A549 treated with GW870086 at 1 μM for 4 hours (cell line): ENCODE data around the gene REM2. TPM values are rescaled to one million over a fixed set of nuclear protein-coding genes. Genes with fewer than 3 reads are reported as not detected.

Experiments
- total RNA-seq: library from RNA; stranded (reverse); fragments of 200-300 nt; extraction: Qiagen RNA extraction; gene quantifications from 5 replicates; pipeline ENCODE4 v1.2.3, GENCODE V29; 2022; ENCODE audit warnings: low read depth

The REM2 gene
- total RNA-seq: 0.28 to 0.62 TPM (median 0.40 TPM) in 5 replicates

GRCh38 chr14:22883173-22883976 lies at the start of gene REM2:
Gene REM2 (plus strand): TSS chr14:22883222. CDS start chr14:22883288, 66 bp downstream.

GRCh38 chr14:22836301-22837113 lies 46.5 kb upstream of the REM2 start, which contains the start of gene MMP14:
Gene MMP14 (plus strand): TSS chr14:22836585. CDS start chr14:22836818, 233 bp downstream.

DNA sequence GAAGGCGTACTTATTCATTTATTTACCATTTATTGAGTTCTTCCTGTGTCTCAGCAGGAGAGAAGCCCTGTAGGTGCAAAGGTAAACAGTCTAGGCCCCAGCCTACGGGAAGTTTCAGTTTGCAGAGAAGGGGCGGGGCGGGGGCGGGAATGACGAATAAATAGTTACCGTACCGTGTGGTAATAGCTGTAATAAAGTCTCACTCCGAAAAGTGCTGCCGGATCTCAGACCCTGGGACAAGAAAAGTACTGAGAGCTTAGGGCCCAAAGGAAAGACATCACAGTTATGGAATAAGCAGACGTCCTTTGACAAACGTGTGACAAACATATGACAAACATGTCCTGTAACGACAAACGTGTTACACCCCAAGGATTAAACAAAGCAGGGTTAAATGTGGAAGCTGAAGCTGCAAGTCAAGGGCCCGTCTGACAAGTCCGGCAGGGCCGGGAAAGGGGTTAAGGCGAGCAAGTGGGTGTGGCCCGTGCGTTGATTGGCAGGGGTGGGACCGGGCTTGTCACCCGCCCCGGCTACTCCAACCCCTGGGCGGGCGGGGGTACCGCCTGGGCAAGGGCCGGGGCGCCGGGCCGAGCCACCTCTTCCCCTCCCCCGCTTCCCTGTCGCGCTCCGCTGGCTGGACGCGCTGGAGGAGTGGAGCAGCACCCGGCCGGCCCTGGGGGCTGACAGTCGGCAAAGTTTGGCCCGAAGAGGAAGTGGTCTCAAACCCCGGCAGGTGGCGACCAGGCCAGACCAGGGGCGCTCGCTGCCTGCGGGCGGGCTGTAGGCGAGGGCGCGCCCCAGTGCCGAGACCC lies 11.6 kb upstream of the REM2 start, which contains the start of gene LRP10:
TSS of gene LRP10 (plus strand) at position 517 of the 809 bp plus-strand sequence. CDS start 564 bp downstream, outside the sequence.

DNA sequence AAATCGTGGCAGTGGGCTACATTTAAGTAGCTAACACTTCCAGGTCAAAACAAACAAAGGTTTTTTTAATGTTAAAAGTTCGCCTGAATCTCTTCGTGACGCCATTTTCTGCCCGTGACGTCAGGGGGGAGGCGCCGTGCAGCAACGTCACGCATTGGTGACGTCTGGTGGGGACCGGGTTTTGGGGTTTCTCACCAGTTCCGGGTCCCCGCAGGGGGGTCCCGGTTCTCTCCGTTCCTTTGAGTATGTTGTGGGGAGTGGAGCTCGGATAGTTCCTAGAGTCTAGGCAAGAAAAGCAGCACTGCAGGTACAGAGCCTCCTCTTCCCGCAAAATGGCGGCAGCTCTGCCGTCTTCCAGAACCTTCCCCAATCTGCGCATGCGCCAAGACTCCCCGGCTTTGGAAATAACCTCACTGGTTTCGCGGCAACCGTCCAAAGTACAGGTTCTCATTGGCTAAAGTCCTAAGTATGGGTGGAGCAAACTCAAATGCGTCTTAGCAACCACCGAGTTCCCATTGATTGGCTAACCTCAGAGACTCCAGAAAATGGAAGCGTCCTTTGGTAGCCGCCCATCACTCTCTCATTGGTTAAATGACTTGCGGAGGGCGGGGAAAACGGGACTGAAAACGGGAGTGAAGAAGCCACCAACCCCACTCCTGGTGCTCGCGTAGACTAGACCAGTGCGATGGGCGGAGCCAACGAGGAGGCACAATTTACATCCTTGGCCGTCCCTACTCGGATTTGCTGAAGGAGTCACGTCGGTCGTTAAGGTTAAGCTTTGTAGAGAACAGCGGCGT lies 36.0 kb downstream of the REM2 start, which contains the start of gene RBM23:
TSS of gene RBM23 (minus strand) at position 346 of the 797 bp plus-strand sequence.

DNA sequence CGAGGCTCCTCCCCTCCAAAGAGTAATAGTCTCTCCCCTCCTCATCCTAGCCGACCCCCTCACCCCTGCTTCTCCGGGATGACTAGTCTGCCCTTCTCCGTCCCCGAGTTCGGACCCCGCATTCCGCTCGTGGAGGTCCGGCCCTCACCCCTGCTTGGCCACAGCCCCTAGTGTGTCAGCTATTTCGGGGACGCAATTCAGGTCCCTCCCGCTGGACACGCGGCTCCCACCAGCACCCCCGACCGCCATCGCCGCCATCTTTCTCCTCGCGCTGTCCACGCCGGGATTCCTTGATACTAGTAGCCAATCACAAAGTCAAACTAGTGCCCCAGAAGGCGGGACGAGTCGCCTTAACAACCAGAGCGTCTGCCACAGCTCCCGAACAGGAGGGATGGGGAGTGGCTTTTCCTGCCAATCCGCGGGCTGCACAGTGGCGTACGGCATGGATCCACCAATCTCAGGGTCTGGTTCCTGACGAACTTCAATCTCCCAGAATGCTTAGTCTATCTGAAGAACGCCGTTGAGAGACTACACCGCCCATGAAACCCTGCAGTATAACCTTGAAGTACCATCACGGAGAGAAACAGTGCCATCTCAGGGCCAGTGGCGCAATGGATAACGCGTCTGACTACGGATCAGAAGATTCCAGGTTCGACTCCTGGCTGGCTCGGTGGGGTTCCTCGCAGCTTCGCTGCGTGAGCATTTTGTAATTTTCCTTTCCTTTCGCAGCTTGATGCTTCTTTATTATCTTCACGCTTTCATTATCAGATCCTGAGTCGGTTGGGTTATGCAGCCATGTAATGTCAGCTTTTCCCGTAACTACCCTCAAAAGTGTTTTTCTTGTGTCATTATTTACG lies 46.3 kb downstream of the REM2 start, which contains the start of gene PRMT5:
TSS of gene PRMT5 (minus strand) at position 273 of the 857 bp plus-strand sequence. CDS start at position 258, 15 bp downstream.

Other genes starting within 250 kb of the REM2 start
- gene OR6J1, start 238.9 kb upstream of the REM2 start, total RNA-seq: not detected in 5 replicates
- gene OXA1L, start 116.5 kb upstream of the REM2 start, total RNA-seq: 143 to 168 TPM (median 161 TPM) in 5 replicates
- gene SLC7A7, start 67.8 kb upstream of the REM2 start, total RNA-seq: 18.5 to 20.1 TPM (median 18.8 TPM) in 5 replicates
- gene MRPL52, start 53.3 kb upstream of the REM2 start, total RNA-seq: 141 to 243 TPM (median 196 TPM) in 5 replicates
- 0.45 to 0.86 TPM (median 0.57 TPM) in 5 replicates for gene MMP14, start 46.6 kb upstream of the REM2 start, total RNA-seq
- 64.7 to 80.7 TPM (median 78.3 TPM) in 5 replicates for gene LRP10, start 11.5 kb upstream of the REM2 start, total RNA-seq
- 53.5 to 62.2 TPM (median 57.6 TPM) in 5 replicates for gene RBM23, start 35.9 kb downstream of the REM2 start, total RNA-seq
- gene PRMT5, start 46.2 kb downstream of the REM2 start, total RNA-seq: 102 to 112 TPM (median 109 TPM) in 5 replicates
- 35.8 to 39.0 TPM (median 37.2 TPM) in 5 replicates for gene HAUS4, start 73.9 kb downstream of the REM2 start, total RNA-seq
- gene AJUBA, start 99.3 kb downstream of the REM2 start, total RNA-seq: 29.2 to 36.9 TPM (median 32.6 TPM) in 5 replicates
- 2.3 to 3.7 TPM (median 3.5 TPM) in 5 replicates for gene C14orf93, start 126.9 kb downstream of the REM2 start, total RNA-seq
- 298 to 333 TPM (median 316 TPM) in 5 replicates for gene PSMB5, start 151.7 kb downstream of the REM2 start, total RNA-seq
- not detected in 5 replicates for gene PSMB11, start 159.0 kb downstream of the REM2 start, total RNA-seq
- gene CDH24, start 174.3 kb downstream of the REM2 start, total RNA-seq: 3.0 to 4.5 TPM (median 4.3 TPM) in 5 replicates
- 90.7 to 99.8 TPM (median 94.7 TPM) in 5 replicates for gene ACIN1, start 211.9 kb downstream of the REM2 start, total RNA-seq
- gene C14orf119, start 212.3 kb downstream of the REM2 start, total RNA-seq: 82.2 to 117 TPM (median 99.3 TPM) in 5 replicates
- gene CIROP, start 221.8 kb downstream of the REM2 start, total RNA-seq: not detected in 5 replicates
- not detected in 5 replicates for gene CEBPE, start 236.0 kb downstream of the REM2 start, total RNA-seq